ENCODE results near the gene CAV3.

The CAV3 gene

DNA sequence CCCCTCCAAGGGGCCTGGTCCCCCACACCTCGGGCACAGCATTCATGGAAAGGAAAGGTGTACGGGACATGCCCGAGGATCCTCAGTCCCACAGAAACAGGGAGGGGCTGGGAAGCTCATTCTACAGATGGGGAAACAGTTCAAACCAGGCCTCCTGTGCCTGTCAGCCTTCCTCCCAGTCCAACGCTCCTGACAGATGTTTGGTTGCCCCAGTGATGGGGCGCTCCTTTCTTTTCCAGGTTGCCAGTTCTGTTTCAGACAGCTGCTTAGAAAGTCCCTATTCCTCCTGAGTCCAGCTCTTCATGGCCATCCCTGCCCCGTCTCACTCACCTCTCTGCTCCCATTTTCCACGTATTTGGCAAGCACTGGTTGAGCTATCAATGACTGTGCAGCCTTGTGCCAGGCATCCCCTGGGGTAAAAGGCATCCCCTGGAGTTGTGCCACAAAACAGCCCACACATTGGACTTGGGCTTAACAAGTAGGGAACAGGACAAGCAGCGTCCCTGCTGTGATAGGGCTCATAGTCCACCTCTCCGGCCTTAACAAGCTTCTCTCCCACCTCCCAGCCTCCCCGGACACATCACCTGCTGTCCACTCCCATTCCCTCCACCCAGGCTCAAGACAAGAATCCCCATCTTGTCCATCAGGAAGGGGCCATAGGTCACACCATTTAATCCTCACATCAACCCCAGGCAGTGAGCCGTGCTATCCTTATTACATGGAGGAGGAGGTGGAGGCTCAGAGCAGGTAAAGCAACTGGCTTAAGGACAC, 29.2 kb downstream of the CAV3 start:
- no peak for DNase-seq

DNA sequence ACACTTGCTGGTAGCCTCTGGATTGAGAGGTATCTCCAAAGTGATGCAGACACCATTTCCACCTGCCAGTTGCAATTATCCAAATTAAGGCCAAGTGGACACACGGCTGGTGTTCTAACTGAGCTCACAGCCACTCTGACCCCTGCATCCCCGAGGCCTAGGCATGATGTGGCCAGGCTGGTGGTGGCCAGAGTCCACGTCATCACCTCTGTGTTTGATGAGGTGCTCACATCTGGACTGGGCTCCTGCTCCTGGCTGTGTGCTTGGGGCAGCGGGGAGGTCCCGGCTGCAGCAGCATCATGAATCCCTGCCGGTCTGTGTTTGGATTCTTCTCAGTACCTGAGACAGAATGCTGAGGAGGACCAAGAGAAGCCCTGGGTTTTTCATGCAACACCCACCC, 30.9 kb downstream of the CAV3 start:
- no peak for DNase-seq

GRCh38 chr3:8765528-8765927, 31.9 kb downstream of the CAV3 start:
- DNase-seq: no peak

DNA sequence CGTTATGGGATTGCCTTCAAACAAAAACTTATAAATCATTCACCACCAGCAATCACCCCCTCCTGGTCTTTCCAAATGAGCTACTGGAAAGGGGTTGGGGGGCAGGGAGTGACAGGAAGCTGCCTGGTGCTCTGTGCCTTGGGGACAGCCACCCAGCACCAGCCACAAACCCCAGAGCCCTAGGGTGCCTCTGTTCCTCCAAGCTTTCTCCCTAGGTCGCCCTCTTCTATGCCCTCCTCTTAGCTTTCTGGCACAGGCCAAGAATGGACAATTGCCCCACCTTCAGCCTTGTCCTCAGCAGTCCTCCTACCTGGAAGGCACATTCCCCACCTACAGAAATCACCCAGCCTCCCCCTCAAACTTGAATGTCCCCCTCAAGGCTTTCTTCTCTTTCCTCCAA, 32.5 kb downstream of the CAV3 start:
- DNase-seq: no peak

DNA sequence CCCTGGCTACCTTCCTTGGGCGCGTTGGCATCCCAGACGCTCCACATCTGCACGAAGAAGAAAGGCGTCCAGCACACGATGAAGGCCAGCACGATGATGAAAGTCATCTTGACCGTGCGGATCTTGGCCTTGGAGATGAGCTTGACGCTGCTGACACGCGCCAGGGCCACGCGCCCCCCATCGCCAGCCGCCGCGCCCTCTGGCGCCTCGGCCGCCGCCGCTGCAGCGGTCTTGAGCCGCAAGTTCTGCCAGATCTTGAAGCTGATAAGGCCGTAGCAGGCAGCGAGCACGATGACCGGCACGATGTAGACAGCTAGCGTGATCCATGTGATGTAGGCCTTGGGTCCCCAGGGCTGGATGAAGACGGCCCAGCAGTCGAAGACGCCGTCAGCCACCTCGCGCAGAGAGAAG, 33.7 kb downstream of the CAV3 start:
- DNase-seq: no peak

DNA sequence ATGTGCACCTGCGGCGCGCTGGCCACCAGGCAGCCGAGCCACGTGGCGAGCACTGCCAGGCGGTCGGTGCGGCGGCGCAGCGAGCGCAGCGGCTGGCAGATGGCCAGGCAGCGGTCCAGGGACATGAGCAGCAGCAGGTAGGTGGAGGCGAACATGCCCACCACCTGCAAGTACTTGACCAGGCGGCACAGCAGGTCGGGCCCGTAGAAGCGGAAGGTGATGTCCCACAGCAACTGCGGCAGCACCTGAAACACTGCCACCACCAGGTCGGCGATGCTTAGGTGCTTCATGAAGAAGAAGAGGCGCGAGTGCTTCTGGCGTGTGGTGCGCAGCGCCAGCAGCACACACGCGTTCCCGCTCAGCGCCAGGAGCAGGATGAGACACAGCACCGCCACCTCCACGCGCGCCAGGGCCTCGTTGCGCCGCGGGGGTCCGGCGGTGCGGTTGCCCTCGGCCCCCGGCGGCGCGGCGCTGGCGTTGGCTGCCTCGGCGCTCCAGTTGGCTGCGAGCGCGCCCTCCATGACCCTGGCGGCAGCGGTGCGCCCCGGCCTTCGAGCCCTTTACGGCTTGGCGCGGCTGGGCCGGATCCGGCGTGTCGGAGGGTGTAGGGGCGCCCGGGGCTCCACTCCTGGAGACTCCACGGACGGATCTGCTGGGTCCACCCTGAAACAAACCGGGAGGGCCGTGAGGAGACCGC, 34.2 kb downstream of the CAV3 start:
- no peak for DNase-seq

DNA sequence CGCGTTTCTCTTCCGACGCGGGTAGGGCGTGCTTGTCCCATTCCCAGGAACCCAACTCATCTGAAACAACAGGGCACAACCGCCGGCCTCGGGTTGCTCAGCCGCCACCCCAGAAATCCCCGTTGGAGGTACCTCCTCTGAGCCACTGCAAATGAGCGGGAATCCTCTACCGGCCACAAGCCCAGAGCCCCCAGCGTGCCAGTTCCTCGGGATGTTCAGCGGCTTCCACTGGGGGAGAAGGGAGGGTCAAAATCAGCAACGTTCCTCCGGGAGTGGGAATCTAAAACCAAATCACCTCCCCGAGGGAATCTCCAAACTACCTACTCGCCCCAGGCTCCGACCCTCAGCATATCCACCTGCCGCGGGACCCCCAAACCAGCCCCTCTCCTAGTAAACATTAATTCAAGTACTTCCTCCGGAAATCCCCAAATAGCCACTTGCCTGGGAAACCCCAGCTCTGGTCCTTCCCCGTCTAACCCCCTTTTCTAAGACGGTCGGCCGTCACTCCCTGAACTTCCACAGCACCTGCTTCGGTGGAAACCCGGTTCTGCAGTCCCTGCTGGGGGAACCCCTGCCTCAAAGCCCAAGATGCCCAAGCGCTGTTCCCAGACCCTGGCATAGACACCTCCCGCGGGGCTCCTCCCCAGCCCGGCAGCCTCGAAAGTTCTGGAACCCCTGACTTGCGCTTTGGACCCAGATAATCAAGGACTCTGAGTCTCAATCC, 34.9 kb downstream of the CAV3 start:
- peak; percentile 7 for DNase-seq

DNA sequence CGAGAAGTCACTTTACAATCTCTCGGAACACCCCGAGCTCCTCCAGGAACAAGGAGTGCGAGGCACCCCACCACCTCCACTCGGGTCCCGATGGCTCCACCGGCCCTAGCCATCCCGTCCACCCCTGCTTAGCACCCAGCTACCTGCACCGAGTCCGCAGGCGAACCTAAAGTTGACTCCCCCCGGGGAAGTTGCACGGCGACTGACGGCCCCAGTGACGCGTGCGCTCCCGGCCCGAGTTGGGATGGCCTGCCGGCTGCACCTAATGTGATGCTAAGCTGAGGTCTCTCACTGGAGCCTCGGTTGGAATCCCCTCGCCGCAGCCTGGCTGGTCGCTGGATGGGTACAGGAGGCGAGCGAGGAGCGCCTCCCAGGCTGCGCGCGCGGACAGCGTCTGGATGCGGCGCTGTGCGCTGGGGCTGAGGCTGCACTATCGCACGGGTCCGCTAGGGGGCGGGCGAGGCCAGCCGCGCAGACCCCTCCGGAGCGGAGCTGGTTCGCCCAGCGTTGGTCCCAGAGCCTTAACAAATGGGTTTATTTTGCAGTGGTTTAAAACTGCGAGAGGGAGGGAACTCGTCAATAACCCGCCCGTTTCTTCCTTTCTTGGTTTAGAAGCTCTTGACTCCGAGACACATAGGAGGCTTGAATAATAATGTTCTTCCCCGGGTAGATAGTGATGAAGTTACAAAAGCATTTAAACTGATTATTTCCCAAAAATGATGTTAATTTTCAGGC, 35.7 kb downstream of the CAV3 start, which contains the start of gene OXTR:
Gene OXTR (minus strand): TSS at position 526 of the 735 bp plus-strand sequence. CDS start 1,426 bp downstream, outside the sequence.
- DNase-seq: peak; percentile 69

DNA sequence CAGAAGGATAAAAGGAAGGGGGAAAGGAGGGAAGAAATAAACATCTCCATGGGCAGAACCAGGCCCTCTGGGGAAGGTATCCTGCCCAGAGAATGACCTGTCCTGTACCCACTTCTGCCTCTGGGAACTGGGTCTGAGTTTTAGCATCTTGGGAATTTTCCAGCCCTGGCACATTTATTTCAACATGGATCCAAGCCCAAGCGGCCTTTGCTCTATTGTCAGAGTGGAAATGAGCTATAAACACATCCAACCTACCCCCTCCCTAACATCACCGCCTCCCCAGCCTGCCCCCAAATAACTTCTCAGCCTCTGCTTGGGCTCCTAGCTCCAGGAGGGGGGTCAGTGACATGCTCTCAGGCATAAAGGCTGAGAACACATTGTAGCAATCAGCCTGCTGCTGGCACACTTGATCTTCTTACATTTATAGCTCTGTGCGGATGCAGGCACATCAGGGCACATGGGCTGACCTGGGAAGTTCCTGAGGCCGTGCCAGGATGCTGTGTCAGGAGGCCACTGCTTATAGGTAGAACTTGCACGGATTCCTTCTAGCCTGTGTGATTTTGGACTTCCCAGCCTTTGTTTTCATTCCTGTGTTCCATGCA, 40.4 kb downstream of the CAV3 start:
- no peak for DNase-seq

DNA sequence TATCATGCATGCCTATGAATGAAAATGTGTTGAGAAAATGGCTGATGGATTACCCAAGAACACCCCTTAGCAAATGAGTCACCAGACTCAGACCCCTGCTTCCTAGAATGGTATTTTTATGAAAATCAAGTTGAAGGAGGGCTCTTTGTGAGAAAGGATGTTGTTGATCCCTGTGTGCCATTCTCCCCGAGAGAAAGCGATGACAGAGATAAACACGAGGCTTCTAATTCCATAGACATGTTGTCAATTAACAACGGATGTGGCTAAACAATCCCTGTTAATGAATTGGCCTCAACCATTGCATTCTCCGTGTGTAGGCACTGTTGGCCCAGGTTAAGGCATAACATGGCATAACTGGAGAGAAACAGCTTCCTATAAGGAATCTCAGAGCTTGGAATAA, 41.6 kb downstream of the CAV3 start:
- no peak for DNase-seq

DNA sequence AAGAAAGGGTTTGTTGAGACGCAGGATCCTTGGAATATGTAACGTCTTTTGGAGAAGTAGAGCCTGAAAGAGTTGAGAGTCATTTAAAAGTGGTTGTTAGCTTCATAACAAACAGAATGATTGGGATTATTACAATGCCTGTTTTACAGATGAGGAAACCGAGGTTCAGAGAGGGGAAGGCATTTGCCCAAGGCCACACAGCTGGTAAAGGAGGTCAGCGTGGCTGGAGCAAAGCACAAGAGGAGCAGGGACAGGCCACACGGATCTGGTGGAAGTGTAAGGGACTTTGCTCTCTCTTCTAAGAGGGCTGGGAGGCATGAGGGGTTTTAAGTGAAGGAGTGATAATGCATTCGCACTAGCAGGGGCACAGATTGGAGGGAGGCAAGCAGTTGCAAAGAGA, 42.0 kb downstream of the CAV3 start:
- no peak for DNase-seq

DNA sequence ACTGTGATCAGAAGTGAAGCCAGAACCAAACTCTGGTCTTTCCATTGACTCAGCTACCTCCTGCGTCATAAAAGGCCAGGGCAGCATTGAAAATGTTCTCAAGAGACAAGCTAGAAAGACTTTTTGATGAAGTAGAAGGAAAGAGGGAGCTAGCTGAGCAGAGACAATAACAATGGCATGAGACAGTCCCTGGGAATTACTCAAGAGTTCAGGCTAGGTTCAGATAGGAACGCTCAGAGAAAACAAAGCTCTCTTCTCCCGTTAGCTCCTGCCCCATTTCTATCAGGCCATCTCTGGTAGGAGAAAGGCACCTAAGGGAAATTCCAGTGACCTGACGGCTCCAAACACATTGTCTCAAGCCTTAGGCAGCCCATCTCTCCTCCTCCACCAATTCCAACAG, 42.8 kb downstream of the CAV3 start:
- no peak for DNase-seq

DNA sequence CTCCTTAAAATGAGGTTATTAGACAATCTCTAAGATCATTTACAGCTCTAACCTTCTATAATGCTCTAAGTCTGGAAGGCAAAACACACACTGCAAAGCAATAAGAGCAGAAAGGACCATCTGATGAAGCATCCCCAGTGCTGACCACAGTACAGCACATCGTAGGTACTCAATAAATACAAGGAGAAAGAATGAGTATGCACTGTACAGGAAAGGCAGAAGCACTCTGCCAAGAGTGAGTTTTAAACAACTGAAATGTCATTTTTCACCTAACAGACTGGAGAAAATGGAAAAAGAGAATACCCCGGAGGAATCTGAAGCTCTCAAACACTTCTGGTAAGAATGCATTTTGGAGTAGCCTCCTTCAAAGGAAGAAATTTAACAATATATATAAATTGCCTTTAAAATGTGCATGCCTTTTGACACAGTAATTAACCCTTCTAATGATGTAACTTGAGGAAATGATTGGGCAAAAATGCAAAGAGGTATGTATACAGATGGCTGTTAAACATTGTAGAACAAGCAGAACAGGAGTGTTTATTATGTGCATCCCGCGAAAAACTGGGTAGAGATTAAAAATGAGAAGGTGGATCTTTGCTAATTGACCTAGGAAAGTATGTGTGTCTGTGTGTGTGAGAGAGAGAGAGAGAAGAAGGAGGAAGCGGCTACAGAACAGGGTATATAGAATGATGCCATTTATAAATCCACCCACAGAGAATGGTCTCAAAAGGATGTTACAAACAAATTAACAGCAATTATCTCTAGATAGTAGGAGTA, 43.8 kb downstream of the CAV3 start:
- no peak for DNase-seq

GRCh38 chr3:8777978-8778267, 44.3 kb downstream of the CAV3 start:
- no peak for DNase-seq

GRCh38 chr3:8778475-8778874, 44.9 kb downstream of the CAV3 start:
- DNase-seq: no peak

GRCh38 chr3:8780279-8780678, 46.7 kb downstream of the CAV3 start:
- no peak for DNase-seq

DNA sequence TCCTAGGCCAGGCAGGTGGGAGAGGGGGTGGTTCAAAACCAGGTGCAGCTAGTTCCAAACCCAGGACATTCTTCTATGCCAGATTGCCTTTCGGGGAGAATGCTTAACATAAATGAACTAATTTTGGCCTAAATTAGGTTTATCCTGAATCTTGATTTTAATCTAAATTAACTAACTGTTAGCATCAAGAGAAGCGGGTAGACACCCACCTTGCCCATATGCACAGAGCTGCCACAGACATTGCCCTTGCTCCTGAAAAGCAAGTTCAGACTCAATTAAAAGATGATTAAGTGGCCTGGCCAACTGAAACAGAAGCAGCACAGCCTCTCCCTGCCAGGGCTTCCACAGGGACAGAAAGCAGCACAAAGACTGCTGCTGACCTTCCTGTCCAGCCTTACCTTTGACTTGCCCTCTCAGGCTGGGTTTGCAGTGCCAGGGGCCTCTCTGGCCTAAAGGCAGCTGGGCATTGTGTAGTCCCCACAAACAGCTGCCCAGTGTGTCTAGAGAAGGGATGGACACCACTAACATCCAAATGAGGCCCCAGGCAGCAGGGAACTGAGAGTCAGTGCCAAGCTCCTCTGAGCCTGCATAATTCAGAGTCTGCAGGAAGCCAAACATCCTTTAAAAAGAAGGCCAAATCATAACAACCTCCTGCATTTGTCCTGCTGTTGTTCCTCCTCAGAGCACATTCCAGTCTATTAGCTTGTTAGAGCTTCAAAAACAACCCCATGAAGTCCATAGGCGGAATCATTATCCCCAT, 51.3 kb downstream of the CAV3 start:
- no peak for DNase-seq

GRCh38 chr3:8790529-8790928, 56.9 kb downstream of the CAV3 start:
- no peak for DNase-seq

GRCh38 chr3:8793242-8793641, 59.6 kb downstream of the CAV3 start:
- peak; percentile 65 for DNase-seq

DNA sequence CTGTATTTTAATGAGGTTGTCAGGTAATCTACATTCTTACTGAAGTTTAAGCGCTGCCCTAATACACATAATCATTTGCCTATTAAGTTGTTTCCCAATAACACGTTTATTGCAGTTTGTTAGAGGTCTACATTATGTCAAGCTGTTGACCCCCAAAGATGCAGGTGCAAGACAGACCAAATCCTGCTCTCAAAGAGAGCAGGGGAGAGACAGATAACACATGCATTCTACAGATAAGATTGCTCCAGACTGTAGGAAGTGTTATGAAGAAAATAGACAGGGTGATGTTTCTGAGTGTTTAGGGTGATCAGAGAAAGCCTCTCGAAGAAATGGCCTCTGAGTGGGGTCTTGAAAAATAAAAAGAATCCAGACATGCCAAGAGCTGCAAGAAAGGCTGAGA, 60.6 kb downstream of the CAV3 start:
- DNase-seq: no peak

Data from HCEC 1CT (cell line).